ENCODE data around the gene ZFP36L1. TPM values are rescaled to one million over a fixed set of nuclear protein-coding genes. Genes with fewer than 3 reads are reported as not detected.
"Not testable (repeated sequence)": the region's sequence is repeated elsewhere in the genome, so short reads cannot be mapped to it uniquely, and the experiment has no call there.

The ZFP36L1 gene
- total RNA-seq, 1 experiment from 2014 or later: 34.7 TPM

GRCh38 chr14:68763843-68764242 lies 29.0 kb downstream of the ZFP36L1 start:
- not testable (repeated sequence) for DNase-seq (ENCODE audit: low read depth)

- DNase-seq (ENCODE audit: low read depth): peak; percentile 77
Observed at GRCh38 chr14:68762953-68763764, 29.7 kb downstream of the ZFP36L1 start.

GRCh38 chr14:68761391-68761790 lies 31.5 kb downstream of the ZFP36L1 start:
- no peak for DNase-seq (ENCODE audit: low read depth)

- no peak for DNase-seq (ENCODE audit: low read depth)
Observed at GRCh38 chr14:68760761-68761160, 32.1 kb downstream of the ZFP36L1 start.

- no peak for DNase-seq (ENCODE audit: low read depth)
Observed at GRCh38 chr14:68759937-68760336, 32.9 kb downstream of the ZFP36L1 start.

- DNase-seq (ENCODE audit: low read depth): no peak
Observed at GRCh38 chr14:68759017-68759560, 33.8 kb downstream of the ZFP36L1 start.

- no peak for DNase-seq (ENCODE audit: low read depth)
Observed at GRCh38 chr14:68758301-68758700, 34.6 kb downstream of the ZFP36L1 start.

GRCh38 chr14:68757618-68758081 lies 35.2 kb downstream of the ZFP36L1 start:
- DNase-seq (ENCODE audit: low read depth): no peak

- no peak for DNase-seq (ENCODE audit: low read depth)
Observed at GRCh38 chr14:68756734-68757133, 36.1 kb downstream of the ZFP36L1 start.

GRCh38 chr14:68756000-68756481 lies 36.8 kb downstream of the ZFP36L1 start:
- DNase-seq (ENCODE audit: low read depth): no peak

GRCh38 chr14:68755016-68755353 lies 37.9 kb downstream of the ZFP36L1 start:
- no peak for DNase-seq (ENCODE audit: low read depth)

- no peak for DNase-seq (ENCODE audit: low read depth)
Observed at GRCh38 chr14:68753690-68754089, 39.2 kb downstream of the ZFP36L1 start.

GRCh38 chr14:68752271-68753006 lies 40.4 kb downstream of the ZFP36L1 start:
- DNase-seq (ENCODE audit: low read depth): no peak

- no peak for DNase-seq (ENCODE audit: low read depth)
Observed at GRCh38 chr14:68749487-68750475, 43.1 kb downstream of the ZFP36L1 start.

- DNase-seq (ENCODE audit: low read depth): no peak
Observed at GRCh38 chr14:68748691-68749090, 44.2 kb downstream of the ZFP36L1 start.

GRCh38 chr14:68748260-68748659 lies 44.6 kb downstream of the ZFP36L1 start:
- DNase-seq (ENCODE audit: low read depth): no peak

GRCh38 chr14:68747393-68747792 lies 45.5 kb downstream of the ZFP36L1 start:
- no peak for DNase-seq (ENCODE audit: low read depth)

GRCh38 chr14:68744613-68745012 lies 48.3 kb downstream of the ZFP36L1 start:
- DNase-seq (ENCODE audit: low read depth): no peak

GRCh38 chr14:68741839-68742470 lies 50.9 kb downstream of the ZFP36L1 start:
- DNase-seq (ENCODE audit: low read depth): no peak

- no peak for DNase-seq (ENCODE audit: low read depth)
Observed at GRCh38 chr14:68741477-68741791, 51.4 kb downstream of the ZFP36L1 start.
